ENCODE results near the gene ZNF862.

The ZNF862 gene

GRCh38 chr7:149838224-149838991, at the start of gene ZNF862:
ZNF862 (plus strand) TSS chr7:149838375; CDS start chr7:149838612, 237 bp downstream.
- DNase-seq = peak; percentile 70

DNA sequence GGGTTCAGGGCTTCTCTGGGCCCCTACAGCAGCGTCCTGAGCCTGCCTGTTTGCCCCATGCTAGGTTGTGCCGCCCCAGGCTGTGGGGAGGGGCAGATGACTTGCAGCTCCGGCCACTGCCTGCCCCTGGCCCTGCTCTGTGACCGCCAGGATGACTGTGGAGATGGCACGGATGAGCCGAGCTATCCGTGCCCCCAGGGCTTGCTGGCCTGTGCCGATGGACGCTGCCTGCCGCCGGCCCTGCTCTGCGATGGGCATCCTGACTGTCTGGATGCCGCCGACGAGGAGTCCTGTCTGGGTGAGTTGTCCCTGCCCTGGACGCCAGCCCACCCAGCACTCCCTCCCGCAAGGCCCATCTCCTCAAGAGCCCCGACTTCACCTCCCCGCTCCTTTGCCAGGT, 49.1 kb upstream of the ZNF862 start:
- no peak for DNase-seq

- DNase-seq = no peak
Measured at GRCh38 chr7:149790146-149790548, 48.0 kb upstream of the ZNF862 start.

GRCh38 chr7:149790754-149791360, 47.3 kb upstream of the ZNF862 start:
- DNase-seq = no peak

DNA sequence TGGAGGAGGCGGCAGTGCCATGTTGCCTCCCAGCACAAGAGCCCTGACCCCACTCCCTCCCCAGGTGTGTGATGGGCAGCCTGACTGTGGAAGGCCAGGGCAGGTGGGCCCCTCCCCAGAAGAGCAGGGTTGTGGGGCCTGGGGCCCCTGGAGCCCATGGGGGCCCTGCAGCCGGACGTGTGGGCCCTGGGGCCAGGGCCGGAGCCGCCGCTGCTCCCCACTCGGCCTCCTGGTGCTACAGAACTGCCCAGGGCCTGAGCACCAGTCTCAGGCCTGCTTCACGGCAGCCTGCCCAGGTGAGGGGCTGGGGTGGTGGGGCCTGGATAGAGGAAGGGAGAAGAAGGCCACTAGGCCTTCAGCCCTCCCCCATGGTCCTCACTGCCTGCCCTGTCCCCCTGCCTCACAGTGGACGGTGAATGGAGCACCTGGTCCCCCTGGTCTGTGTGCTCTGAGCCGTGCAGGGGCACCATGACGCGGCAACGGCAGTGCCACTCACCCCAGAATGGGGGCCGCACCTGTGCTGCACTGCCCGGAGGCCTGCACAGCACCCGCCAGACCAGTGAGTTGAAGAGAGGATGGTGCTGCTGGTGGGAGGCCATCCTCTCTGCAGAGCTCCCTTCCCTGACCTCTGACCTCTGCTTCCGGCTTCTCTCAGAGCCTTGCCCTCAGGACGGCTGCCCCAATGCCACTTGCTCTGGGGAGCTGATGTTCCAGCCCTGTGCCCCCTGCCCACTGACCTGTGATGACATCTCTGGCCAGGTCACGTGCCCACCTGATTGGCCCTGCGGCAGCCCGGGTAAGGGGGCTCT, 46.6 kb upstream of the ZNF862 start:
- DNase-seq = no peak

DNA sequence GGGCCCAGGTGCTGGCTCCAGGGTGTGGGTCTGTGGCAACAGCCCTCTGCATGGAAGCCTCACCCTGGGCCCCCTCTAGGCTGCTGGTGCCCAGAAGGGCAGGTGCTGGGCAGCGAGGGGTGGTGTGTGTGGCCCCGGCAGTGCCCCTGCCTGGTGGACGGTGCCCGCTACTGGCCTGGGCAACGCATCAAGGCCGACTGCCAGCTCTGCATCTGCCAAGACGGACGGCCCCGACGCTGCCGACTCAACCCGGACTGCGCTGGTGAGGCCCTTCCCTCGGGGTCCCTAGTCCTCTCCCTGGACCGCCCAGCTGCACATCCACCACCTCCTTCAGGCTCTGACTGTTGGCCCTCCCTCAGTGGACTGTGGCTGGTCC, 46.0 kb upstream of the ZNF862 start:
- DNase-seq = no peak

DNA sequence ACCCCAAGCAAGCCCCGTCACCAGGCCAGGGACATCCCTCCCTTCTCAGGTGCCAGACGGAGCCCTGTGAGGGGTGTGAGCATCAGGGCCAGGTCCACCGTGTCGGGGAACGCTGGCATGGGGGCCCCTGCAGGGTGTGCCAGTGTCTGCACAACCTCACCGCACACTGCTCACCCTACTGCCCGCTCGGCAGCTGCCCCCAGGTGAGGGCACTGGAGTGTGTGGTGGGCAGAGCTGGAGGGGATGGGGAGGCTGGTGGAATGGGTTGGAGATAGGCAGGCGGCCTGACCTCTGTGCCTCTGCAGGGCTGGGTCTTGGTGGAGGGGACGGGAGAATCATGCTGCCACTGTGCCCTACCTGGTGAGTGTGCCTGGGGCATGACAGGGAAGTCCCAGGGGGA, 44.9 kb upstream of the ZNF862 start:
- no peak for DNase-seq

- DNase-seq = no peak
Measured at GRCh38 chr7:149794661-149795060, 43.5 kb upstream of the ZNF862 start.

GRCh38 chr7:149795126-149795525, 43.0 kb upstream of the ZNF862 start:
- DNase-seq = no peak

DNA sequence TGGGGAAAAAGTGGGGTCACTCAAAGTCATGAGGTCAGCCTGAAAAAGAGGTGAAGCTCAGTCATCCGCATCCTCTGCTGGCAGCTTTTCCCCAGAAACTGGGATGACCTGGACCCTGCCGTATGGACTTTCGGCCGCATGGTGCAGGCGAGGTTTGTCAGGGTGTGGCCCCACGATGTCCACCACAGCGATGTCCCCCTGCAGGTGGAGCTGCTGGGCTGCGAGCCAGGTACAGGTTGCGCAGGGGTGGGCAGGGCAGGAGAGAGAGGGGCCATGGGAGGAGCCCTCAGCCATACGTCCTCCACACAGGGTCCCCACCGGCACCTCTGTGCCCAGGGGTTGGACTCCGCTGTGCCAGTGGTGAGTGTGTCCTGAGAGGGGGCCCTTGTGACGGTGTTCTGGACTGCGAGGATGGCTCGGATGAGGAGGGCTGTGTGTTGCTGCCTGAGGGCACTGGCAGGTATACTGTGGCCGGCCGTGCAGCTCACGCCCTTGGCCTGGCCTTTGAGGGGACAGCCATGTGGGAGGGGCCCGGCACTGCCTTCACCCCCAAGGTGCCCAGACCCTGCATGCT, 41.8 kb upstream of the ZNF862 start:
- DNase-seq = no peak

DNA sequence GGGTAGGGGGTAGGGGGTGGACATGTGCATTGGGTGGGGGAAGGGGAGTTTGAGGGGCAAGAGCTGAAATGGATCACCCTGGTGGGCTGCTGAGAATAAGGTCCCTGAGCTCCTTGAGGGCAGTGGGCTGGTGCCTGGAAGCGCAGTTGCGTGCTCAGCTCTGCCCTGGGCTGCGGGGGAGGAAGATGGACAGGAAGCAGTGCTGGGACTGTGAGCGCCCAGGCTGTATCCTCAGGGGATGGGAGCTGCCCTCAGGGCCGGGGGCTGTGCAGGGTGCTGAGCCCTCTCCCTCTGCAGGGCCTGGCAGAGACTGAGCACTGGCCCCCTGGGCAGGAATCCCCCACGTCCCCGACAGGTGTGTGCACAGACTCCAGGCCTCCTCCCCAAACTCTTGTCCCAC, 40.4 kb upstream of the ZNF862 start:
- DNase-seq = no peak

DNA sequence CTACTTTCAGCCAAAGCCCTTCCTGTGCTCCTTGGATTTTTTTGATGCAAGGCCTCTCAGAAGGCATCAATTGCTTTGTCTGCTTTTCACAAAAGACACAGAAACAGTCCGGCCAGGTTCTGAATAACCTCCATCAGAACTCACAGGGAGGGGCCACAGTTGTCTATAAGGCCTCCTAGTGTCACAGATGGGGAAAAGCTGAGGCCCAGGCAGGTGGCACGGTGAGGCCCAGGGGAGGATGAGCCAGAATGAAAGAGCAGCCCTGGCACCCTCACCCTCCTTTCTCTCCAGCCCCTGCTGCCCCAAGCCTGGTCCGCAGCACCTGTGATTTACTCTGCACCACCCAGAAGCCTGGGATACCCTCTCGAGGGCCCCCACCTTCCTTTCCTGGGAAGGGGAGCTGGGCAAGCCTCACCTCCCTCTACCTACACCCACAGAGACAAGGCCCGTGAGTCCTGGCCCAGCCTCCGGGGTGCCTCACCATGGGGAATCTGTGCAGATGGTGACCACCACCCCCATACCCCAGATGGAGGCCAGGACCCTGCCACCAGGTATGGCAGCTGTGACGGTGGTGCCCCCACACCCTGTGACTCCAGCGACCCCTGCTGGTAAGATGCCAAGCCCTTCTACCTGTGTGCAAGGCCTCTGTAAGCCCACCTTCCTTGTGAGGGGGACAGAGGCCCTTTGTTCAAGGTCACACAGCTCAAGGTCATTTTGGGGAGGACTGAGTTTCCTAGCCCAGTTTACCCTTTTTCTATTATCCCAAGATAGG, 38.6 kb upstream of the ZNF862 start:
- DNase-seq = no peak

- DNase-seq = no peak
Measured at GRCh38 chr7:149800169-149800555, 38.0 kb upstream of the ZNF862 start.

DNA sequence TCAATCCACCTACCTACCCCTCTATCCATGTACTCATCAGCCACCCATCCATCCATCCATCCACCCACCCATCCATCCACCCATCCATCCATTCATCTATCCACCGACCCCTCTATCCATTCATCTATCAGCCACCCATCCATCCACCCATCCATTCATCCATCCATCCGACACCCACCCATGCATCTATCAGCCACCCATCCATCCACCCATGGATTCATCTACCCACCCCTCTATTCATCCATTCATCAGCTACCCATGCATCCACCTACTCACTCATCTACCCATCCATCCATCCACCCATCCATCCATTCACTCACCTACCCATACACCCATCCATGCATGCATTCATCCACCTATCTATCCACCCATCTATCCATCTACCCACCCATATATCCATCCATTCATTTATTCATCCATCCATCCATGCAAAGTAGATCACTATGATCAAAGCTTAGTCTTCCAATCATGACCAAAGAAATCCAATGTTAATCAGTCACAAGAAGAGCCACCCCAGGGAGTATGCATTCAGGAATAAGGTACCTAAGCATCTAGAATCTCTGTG, 37.1 kb upstream of the ZNF862 start:
- DNase-seq = no peak

- no peak for DNase-seq
Measured at GRCh38 chr7:149801816-149802215, 36.4 kb upstream of the ZNF862 start.

- no peak for DNase-seq
Measured at GRCh38 chr7:149802966-149803365, 35.2 kb upstream of the ZNF862 start.

DNA sequence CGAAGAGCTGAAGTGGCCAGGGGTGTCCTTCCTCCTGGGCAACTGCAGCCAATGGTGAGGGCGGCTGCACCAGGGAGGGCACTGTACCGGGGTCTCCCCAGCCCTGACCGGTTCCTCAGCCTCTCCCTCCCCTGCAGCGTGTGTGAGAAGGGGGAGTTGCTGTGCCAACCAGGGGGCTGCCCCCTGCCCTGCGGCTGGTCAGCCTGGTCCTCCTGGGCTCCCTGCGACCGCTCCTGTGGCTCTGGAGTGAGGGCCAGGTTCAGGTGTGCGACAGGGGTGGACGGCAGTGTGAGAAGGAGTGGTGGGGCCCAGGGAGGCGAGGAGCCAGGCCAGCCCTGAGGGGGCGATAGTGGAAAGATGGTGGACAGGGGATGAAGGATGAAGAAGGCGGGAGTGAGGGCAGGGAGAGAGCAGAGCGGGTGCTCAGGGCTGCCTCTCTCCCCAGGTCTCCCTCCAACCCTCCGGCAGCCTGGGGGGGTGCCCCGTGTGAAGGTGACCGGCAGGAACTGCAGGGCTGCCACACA, 34.6 kb upstream of the ZNF862 start:
- DNase-seq = no peak

GRCh38 chr7:149804106-149804505, 34.1 kb upstream of the ZNF862 start:
- no peak for DNase-seq

DNA sequence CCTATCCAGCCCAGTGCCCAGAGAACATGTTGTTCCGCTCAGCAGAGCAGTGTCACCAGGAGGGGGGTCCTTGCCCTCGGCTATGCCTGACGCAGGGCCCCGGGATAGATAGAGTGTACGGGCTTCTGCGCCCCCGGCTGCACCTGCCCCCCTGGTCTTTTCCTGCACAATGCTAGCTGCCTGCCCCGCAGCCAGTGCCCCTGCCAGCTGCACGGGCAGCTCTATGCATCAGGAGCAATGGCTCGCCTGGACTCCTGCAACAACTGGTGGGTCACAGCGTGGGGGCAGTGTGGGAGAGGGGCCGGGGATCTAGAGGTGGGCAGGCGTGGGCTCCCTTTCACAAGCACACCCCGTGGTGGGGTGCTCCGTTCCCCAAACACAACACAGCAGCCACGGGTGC, 31.4 kb upstream of the ZNF862 start:
- no peak for DNase-seq

GRCh38 chr7:149808311-149808710, 29.9 kb upstream of the ZNF862 start:
- no peak for DNase-seq

DNA sequence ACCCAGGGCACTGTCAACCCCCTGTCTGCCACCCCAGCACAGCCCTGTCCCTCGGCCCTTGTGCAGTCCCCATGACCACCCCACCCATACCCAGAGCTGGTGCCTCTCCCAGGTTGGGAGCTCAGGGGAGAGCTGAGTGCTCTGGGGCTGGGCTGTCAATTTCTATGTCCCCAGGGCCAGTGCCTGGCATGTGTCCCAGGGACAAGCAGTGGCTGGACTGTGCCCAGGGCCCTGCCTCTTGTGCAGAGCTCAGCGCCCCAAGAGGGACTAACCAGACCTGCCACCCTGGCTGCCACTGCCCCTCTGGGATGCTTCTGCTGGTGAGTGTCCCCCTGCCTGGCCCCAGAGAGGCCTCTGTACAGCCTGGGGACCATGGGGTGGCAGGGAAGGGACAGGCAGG, 29.0 kb upstream of the ZNF862 start:
- no peak for DNase-seq

- no peak for DNase-seq
Measured at GRCh38 chr7:149811221-149811620, 27.0 kb upstream of the ZNF862 start.
